Nephron (organoid): ENCODE results near the gene PRM2.

Experiments
- H3K27ac Mint-ChIP-seq, 3 experiments: 2 replicates each; pipeline ENCODE4 v1.8.0; 2020; ENCODE audit warnings: mixed read lengths in 3 of 3, mild to moderate bottlenecking in 2 of 3, moderate library complexity in 1 of 3
- H3K27me3 Mint-ChIP-seq: 2 replicates; pipeline ENCODE4 v1.8.0; 2021; ENCODE audit warnings: low read depth, mild to moderate bottlenecking, moderate library complexity, mixed read lengths
- H3K36me3 Mint-ChIP-seq: 2 replicates; pipeline ENCODE4 v1.8.0; 2020; ENCODE audit warnings: low read depth, mixed read lengths
- H3K4me1 Mint-ChIP-seq: 2 replicates; pipeline ENCODE4 v1.8.0; 2020; ENCODE audit warnings: mixed read lengths
- H3K4me3 Mint-ChIP-seq, 3 experiments: 2 replicates each; pipeline ENCODE4 v1.8.0; 2020; ENCODE audit warnings: mild to moderate bottlenecking in 3 of 3, mixed read lengths in 3 of 3, moderate library complexity in 2 of 3
- H3K9me3 Mint-ChIP-seq: 2 replicates; pipeline ENCODE4 v1.8.0; 2020; ENCODE audit warnings: mixed read lengths
- TF ChIP-seq, protein P1 (sequence below), 3 experiments: fragments of 200-600 bp; sonication (generic); IDR thresholded peaks; one replicate each; pipeline ENCODE4 v1.5.0; 2021; ENCODE audit warnings: antibody characterized with exemption in 3 of 3; ENCODE audit not compliant: unreplicated experiment in 3 of 3

PRM2 gene

GRCh38 chr16:11276143-11276895, at the start of gene PRM2:
Gene PRM2 (minus strand): TSS chr16:11276480. CDS start chr16:11276370, 110 bp downstream.
- peak within 1 kb of the TSS in 2 of 3 experiments; percentile 23 to 28 for H3K27ac Mint-ChIP-seq
- no peaks in the 10 kb centered on the region for H3K9me3 Mint-ChIP-seq
- peaks cover 10% of the 10 kb centered on the region for H3K4me1 Mint-ChIP-seq
- H3K36me3 Mint-ChIP-seq, result no peaks in the 10 kb centered on the region
- TF ChIP-seq, protein P1, sequence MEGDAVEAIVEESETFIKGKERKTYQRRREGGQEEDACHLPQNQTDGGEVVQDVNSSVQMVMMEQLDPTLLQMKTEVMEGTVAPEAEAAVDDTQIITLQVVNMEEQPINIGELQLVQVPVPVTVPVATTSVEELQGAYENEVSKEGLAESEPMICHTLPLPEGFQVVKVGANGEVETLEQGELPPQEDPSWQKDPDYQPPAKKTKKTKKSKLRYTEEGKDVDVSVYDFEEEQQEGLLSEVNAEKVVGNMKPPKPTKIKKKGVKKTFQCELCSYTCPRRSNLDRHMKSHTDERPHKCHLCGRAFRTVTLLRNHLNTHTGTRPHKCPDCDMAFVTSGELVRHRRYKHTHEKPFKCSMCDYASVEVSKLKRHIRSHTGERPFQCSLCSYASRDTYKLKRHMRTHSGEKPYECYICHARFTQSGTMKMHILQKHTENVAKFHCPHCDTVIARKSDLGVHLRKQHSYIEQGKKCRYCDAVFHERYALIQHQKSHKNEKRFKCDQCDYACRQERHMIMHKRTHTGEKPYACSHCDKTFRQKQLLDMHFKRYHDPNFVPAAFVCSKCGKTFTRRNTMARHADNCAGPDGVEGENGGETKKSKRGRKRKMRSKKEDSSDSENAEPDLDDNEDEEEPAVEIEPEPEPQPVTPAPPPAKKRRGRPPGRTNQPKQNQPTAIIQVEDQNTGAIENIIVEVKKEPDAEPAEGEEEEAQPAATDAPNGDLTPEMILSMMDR (IDR thresholded peaks at IDR 0.05; ENCODE audit: unreplicated experiment in 3 of 3), result no peak
- H3K4me3 Mint-ChIP-seq, result no peak within 1 kb of the TSS
- peaks cover 7% of the 10 kb centered on the region for H3K27me3 Mint-ChIP-seq

- H3K9me3 Mint-ChIP-seq, result no peaks in the 10 kb centered on the region
- peaks cover 29% of the 10 kb centered on the region for H3K4me1 Mint-ChIP-seq
- H3K27me3 Mint-ChIP-seq, result no peaks in the 10 kb centered on the region
- H3K4me3 Mint-ChIP-seq, result no peak overlapping the region
- TF ChIP-seq, protein P1 (IDR thresholded peaks at IDR 0.05; ENCODE audit: unreplicated experiment in 3 of 3), result no peak
- H3K36me3 Mint-ChIP-seq, result no peaks in the 10 kb centered on the region
- H3K27ac Mint-ChIP-seq, result peak overlapping the region in 2 of 3 experiments; percentile 15 to 54
These were observed 49.3 kb upstream of the PRM2 start for GRCh38 chr16:11325404-11326083.

- no peak overlapping the region for H3K4me3 Mint-ChIP-seq
- H3K27ac Mint-ChIP-seq, result peak overlapping the region in 2 of 3 experiments; percentile 33 to 42
- H3K4me1 Mint-ChIP-seq, result peaks cover 16% of the 10 kb centered on the region
- H3K36me3 Mint-ChIP-seq, result no peaks in the 10 kb centered on the region
- TF ChIP-seq, protein P1 (IDR thresholded peaks at IDR 0.05; ENCODE audit: unreplicated experiment in 3 of 3), result no peak
- H3K9me3 Mint-ChIP-seq, result no peaks in the 10 kb centered on the region
- no peaks in the 10 kb centered on the region for H3K27me3 Mint-ChIP-seq
These were observed 47.5 kb upstream of the PRM2 start for GRCh38 chr16:11323551-11324336.

GRCh38 chr16:11322823-11323222, 46.5 kb upstream of the PRM2 start:
- Mint-ChIP-seq H3K36me3 (no peaks in the 10 kb centered on the region), H3K9me3 (no peaks in the 10 kb centered on the region)

DNA sequence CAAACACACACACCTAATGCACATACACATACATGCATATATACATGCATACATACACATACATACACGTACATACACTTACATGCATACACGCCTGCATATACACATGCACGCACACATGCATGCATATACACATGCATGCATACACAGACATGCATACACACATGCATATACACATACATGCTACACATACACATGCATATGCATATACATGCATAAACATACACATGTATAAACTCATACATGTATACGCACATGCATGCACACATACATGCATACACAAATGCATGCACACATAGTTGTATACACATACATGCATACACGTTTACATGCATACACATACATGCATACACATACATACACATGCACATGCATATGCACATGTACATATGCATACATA, 45.4 kb upstream of the PRM2 start:
- Mint-ChIP-seq H3K4me1 (peaks cover 7% of the 10 kb centered on the region), H3K9me3 (no peaks in the 10 kb centered on the region), H3K4me3 (no peak overlapping the region), H3K27me3 (no peaks in the 10 kb centered on the region), H3K36me3 (no peaks in the 10 kb centered on the region), H3K27ac (no peak overlapping the region)
- TF ChIP-seq, protein P1 (IDR thresholded peaks at IDR 0.05; ENCODE audit: unreplicated experiment in 3 of 3), result no peak

More at GRCh38 chr16:11322823-11323222, 46.5 kb upstream of the PRM2 start:
- TF ChIP-seq, protein P1 (IDR thresholded peaks at IDR 0.05; ENCODE audit: unreplicated experiment in 3 of 3), result no peak
- Mint-ChIP-seq H3K27me3 (no peaks in the 10 kb centered on the region), H3K4me3 (no peak overlapping the region), H3K4me1 (peaks cover 10% of the 10 kb centered on the region), H3K27ac (peak overlapping the region in 2 of 3 experiments; percentile 33 to 42)
